ENCODE results near the gene ST6GALNAC3.

The ST6GALNAC3 gene

GRCh38 chr1:76198452-76198851 lies 123.9 kb downstream of the ST6GALNAC3 start:
- no peak overlapping the region for H3K4me3 ChIP-seq (ENCODE audit: low read depth, low read length)
- in situ Hi-C loops (cut with HindIII; ENCODE audit: low sequenced_read_pairs) = no loop called here
- DNase-seq (ENCODE audit: low read depth) = no peak
- TF ChIP-seq, protein P1, sequence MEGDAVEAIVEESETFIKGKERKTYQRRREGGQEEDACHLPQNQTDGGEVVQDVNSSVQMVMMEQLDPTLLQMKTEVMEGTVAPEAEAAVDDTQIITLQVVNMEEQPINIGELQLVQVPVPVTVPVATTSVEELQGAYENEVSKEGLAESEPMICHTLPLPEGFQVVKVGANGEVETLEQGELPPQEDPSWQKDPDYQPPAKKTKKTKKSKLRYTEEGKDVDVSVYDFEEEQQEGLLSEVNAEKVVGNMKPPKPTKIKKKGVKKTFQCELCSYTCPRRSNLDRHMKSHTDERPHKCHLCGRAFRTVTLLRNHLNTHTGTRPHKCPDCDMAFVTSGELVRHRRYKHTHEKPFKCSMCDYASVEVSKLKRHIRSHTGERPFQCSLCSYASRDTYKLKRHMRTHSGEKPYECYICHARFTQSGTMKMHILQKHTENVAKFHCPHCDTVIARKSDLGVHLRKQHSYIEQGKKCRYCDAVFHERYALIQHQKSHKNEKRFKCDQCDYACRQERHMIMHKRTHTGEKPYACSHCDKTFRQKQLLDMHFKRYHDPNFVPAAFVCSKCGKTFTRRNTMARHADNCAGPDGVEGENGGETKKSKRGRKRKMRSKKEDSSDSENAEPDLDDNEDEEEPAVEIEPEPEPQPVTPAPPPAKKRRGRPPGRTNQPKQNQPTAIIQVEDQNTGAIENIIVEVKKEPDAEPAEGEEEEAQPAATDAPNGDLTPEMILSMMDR (IDR thresholded peaks at IDR 0.05; ENCODE audit: low read depth, low read length, missing control alignments) = no peak

DNA sequence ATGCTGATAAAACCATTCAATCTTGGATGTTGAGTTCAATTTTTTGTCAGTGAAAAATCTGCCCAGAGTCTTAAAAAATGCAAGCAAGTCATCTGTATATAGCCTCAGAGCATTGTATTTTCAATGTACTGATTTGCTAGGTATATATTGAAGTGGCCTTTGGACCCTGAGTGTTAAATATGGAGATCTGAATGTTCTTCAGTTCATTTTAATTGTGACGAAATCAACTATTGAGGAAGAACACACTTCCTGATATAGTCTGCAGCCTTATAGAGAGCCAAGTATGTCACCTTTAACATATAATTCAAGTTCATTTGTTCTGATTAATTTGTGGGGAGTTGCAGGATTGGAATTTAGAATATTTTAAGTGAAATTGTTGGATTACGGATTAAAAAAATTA lies 128.1 kb downstream of the ST6GALNAC3 start:
- TF ChIP-seq, protein P1 (IDR thresholded peaks at IDR 0.05; ENCODE audit: low read depth, low read length, missing control alignments) = no peak
- no peak overlapping the region for H3K4me3 ChIP-seq (ENCODE audit: low read depth, low read length)
- in situ Hi-C loops (cut with HindIII; ENCODE audit: low sequenced_read_pairs) = no loop called here
- DNase-seq (ENCODE audit: low read depth) = no peak

DNA sequence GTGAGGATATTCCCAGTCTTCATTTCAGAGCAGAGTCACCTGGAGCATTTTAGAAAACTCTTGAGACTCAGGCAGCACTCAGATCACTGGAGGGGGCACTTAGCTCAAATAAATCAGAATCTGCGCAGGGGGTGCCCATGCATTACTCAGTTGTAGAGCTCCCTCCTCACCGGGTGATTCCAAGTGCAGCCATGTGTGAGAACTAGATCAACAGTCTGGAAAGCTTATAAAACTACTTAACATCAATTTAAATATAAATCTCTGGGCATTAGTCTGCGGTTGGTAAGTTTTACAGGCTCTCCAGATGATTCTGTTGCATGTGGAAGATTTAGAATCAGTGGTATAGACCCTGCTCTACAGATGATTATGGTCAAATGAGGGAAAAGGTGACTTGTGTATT lies 128.6 kb downstream of the ST6GALNAC3 start:
- no peak for DNase-seq (ENCODE audit: low read depth)
- in situ Hi-C loops (cut with HindIII; ENCODE audit: low sequenced_read_pairs) = no loop called here
- TF ChIP-seq, protein P1 (IDR thresholded peaks at IDR 0.05; ENCODE audit: low read depth, low read length, missing control alignments) = no peak
- no peak overlapping the region for H3K4me3 ChIP-seq (ENCODE audit: low read depth, low read length)

GRCh38 chr1:76209238-76209637 lies 134.7 kb downstream of the ST6GALNAC3 start:
- DNase-seq (ENCODE audit: low read depth) = no peak
- in situ Hi-C loops (cut with HindIII; ENCODE audit: low sequenced_read_pairs) = no loop called here
- TF ChIP-seq, protein P1 (IDR thresholded peaks at IDR 0.05; ENCODE audit: low read depth, low read length, missing control alignments) = no peak
- no peak overlapping the region for H3K4me3 ChIP-seq (ENCODE audit: low read depth, low read length)

- no peak overlapping the region for H3K4me3 ChIP-seq (ENCODE audit: low read depth, low read length)
- no peak for DNase-seq (ENCODE audit: low read depth)
- TF ChIP-seq, protein P1 (IDR thresholded peaks at IDR 0.05; ENCODE audit: low read depth, low read length, missing control alignments) = no peak
- in situ Hi-C loops (cut with HindIII; ENCODE audit: low sequenced_read_pairs) = no loop called here
Measured at GRCh38 chr1:76209648-76210047, 135.1 kb downstream of the ST6GALNAC3 start.

- in situ Hi-C loops (cut with HindIII; ENCODE audit: low sequenced_read_pairs) = no loop called here
- H3K4me3 ChIP-seq (ENCODE audit: low read depth, low read length) = no peak overlapping the region
- TF ChIP-seq, protein P1 (IDR thresholded peaks at IDR 0.05; ENCODE audit: low read depth, low read length, missing control alignments) = no peak
- DNase-seq (ENCODE audit: low read depth) = no peak
Measured at GRCh38 chr1:76210160-76210559, 135.6 kb downstream of the ST6GALNAC3 start.

- H3K4me3 ChIP-seq (ENCODE audit: low read depth, low read length) = no peak overlapping the region
- TF ChIP-seq, protein P1 (IDR thresholded peaks at IDR 0.05; ENCODE audit: low read depth, low read length, missing control alignments) = no peak
- DNase-seq (ENCODE audit: low read depth) = no peak
- in situ Hi-C loops (cut with HindIII; ENCODE audit: low sequenced_read_pairs) = no loop called here
Measured at GRCh38 chr1:76218888-76219287, 144.3 kb downstream of the ST6GALNAC3 start.
